NOMO-1 treated with dmso at 0.1 percent for 144 hours (cell line): ENCODE measurements around the gene ENPP6.

Source experiments
- DNase-seq: peaks from one replicate; lab custom pipeline; 2025; ENCODE audit not compliant: unreplicated experiment; lab: John Stamatoyannopoulos, UW

The ENPP6 gene

GRCh38 chr4:184217634-184218033 is at the start of gene ENPP6:
Gene ENPP6, minus strand, starts transcription at chr4:184217873. Its CDS starts 54 bp downstream, at chr4:184217819.
- DNase-seq = no peak

DNA sequence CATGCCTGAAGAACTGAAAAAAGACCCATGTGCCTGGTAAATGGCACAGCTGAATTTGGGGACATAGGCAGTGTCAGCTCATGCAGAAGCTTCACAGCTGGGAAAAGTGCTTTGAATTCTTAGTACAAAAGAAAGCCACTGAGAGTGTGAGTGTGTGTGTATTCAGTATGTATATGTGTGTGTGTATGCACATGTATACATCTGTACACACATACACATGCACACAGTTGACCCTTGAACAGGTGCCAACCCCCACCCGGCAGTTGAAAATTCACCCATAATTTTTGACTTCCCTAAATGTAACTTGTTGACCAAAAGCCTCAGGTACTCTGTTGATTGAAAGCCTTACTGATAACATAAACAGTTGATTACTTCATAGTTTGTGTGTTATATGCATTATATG is 49.5 kb upstream of the ENPP6 start:
- no peak for DNase-seq

DNA sequence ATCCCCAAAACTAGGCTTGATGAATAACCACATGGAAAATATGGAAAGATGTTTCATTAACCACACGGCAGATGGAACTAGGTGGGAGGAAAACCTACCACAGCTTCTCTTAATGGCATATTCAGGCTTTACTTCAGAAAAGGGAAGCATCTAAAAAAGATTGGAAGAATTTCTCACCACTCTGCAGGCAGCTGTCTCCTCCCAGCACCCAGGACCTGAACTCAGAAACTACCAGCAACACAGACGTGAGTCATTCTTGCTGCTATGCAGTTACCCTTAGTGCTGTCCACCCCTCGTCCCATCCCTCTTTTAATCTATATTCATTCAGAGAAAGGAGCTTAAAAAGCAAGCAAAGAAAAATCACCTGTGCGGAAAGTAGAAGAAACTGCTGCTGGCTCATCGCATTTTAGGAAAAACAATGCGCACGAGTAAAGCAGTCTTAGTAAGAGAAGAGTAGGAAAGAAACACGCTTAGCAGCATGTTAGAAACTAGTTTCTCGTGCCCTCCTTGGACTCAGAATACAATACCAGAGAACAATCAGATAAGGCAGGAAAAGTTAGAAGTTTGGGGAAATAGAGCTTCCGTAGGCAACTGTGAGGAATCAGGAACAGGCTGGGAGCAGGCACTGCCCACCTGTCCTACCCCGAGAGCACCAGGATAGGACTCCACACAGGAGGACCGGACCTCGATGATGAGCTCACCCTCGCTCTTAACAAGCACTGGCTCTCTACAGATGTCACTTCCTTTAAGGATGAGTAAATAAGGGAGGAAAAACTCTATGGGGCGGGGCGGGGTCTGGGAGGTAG is 48.1 kb upstream of the ENPP6 start:
- peak; percentile 4 for DNase-seq

GRCh38 chr4:184263910-184264732 is 46.4 kb upstream of the ENPP6 start:
- peak; percentile 89 for DNase-seq

DNA sequence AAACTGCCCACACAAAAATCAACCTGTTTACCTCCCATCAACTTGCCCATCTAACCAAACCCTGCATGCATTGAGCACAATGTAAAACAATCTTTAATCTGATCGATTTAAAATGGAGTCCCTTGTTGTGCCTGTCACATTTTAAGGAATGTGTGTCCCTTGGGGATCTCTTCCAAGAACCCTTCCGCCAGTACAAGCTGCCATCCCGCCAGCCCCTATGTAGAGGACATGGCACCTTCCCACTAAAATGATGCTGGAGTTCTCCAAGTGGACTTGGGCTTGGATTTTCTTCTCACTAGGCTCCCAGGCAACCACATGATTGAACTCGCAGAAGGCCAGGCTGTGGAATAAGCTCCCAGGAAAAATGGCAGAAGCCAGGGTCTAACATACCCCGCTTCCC is 45.8 kb upstream of the ENPP6 start:
- no peak for DNase-seq

- no peak for DNase-seq
Measured at GRCh38 chr4:184262901-184263300, 45.2 kb upstream of the ENPP6 start.

GRCh38 chr4:184261246-184261645 is 43.6 kb upstream of the ENPP6 start:
- DNase-seq = no peak

- DNase-seq = no peak
Measured at GRCh38 chr4:184259866-184260265, 42.2 kb upstream of the ENPP6 start.

- DNase-seq = no peak
Measured at GRCh38 chr4:184259081-184259480, 41.4 kb upstream of the ENPP6 start.

DNA sequence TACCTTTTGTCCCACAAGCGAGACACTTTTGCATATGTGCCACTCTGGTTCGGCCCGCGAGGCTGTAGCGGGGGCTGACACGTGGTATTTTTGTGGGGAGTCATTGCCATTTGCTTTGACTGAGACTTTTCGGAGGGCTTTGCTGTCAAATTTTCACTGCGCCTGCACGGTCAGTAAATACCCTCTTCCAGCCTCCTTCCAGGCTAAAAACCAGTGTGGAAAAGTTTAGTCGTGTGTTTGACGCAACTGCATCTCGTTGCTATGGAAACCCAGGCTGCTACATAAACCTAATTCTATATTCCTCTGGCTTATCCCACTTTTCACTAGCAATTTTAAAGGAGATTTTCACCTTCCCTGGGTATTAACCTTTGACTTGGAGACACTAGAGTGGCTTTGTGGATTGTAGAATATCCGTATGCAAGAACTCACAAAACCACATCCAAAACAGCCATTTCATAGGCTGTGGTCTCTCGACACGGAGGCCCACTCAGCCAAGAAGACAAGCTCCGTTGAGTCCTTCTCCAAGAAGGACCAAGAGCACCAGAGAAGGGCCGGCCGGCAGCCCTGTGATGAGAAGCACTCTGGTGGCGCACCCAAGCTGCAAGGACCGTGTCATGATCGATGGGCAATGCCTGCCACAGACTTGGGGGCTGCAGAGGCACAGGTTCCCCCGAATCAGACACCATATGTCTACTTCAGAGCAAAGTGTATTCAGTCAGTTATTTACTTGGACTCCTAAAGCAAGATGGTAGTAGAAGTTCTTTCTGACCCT is 38.4 kb upstream of the ENPP6 start:
- DNase-seq = no peak

DNA sequence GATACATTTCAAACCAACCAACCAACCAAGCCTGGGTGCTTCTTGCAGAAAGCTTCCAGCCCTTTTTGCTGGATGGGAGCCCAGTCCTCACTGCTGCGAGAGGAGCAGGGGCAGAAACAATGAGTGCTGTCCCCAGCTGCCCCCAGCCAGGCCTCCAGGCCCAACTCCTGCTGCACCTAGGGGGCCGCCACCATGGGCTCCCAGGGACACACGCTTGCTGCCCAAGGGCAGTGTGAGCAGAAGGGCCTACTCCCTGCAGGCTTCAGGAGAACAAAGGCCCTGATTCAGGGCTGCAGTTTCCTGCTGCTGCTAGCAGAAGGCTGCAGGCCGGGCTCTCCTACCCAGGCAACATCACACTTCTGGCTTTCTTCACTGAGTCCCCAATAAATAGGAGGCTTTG is 37.7 kb upstream of the ENPP6 start:
- DNase-seq = no peak

GRCh38 chr4:184253072-184253420 is 35.4 kb upstream of the ENPP6 start:
- DNase-seq = no peak

DNA sequence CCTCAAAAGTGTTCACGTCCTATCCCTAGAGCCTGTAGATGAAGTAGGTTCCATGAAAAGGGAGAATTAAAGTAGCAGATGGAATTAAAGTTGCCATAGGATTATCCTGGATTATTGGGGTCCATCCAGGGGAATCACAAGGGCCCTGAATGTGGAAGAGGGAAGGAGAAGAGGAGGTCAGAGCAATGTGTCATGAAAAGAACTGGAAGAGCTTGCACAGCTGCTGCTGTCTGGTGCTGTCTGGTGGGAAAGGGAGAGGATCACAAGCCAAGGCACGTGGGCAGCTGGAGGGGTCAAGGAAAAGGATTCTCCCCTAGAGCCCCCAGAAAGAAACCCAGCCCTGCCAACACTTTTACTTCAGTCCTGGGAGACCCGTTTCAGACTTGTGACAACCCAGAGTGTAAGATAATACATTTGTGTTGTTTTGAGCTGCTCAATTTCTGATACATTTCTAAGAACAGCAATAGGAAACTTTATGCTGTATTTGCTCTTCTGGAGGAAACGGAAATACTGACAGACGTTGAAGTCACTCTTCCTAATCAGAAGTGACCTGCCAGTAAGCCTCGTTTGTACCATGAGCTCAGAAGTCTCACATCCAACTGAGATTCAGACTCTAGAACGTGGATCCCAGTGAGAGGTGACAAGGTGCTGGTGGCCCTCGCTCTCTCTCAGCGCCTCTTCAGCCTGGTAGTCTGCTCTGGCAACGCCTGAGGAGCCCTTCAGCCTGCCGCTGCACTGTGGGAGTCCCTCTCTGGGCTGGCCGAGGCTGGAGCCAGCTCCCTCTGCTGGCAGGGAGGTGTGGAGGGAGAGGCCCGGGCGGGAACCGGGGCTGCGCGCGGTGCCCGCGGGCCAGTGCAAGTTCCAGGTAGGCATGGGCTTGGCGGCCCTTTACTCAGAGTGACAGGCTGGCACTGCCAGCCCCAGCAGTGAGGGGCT is 34.7 kb upstream of the ENPP6 start:
- DNase-seq = no peak

DNA sequence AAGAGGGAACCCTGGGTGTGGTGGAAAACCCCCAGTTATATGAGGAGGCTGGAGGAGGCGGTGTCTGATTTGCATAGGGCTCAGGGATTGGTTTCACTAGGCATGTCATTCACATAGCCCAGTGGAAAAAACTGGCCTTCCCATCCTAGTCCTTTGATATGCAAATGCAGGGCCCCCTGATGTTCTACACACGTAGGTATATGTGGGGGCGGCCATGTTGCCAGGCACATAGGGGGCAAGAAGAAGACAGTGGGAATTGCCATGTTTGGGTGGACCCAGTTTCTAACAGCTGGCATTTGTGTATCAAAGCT is 34.0 kb upstream of the ENPP6 start:
- DNase-seq = no peak

- peak; percentile 17 for DNase-seq
Measured at GRCh38 chr4:184250795-184251669, 33.4 kb upstream of the ENPP6 start.

- no peak for DNase-seq
Measured at GRCh38 chr4:184248216-184248615, 30.5 kb upstream of the ENPP6 start.

GRCh38 chr4:184247421-184247820 is 29.7 kb upstream of the ENPP6 start:
- DNase-seq = no peak

DNA sequence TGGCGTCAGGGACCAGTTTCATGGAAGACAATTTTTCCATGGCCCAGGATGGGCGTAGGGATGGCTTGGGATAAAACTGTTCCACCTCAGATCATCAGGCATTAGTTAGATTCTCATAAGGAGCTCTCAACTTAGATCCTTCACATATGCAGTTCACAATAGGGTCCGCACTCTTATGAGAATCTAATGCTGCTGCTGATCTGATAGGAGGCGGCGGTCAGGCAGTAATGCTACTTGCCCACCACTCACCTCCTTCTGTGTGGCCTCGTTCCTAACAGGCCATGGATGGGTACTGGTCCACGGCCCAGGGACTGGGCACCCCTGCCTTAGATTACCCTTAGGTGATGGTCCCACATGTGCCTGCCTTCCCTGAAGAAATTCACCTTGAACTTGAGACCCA is 28.8 kb upstream of the ENPP6 start:
- DNase-seq = no peak

GRCh38 chr4:184238072-184238745 is 20.5 kb upstream of the ENPP6 start:
- no peak for DNase-seq
